ENCODE results near the gene MMP2.

DNA sequence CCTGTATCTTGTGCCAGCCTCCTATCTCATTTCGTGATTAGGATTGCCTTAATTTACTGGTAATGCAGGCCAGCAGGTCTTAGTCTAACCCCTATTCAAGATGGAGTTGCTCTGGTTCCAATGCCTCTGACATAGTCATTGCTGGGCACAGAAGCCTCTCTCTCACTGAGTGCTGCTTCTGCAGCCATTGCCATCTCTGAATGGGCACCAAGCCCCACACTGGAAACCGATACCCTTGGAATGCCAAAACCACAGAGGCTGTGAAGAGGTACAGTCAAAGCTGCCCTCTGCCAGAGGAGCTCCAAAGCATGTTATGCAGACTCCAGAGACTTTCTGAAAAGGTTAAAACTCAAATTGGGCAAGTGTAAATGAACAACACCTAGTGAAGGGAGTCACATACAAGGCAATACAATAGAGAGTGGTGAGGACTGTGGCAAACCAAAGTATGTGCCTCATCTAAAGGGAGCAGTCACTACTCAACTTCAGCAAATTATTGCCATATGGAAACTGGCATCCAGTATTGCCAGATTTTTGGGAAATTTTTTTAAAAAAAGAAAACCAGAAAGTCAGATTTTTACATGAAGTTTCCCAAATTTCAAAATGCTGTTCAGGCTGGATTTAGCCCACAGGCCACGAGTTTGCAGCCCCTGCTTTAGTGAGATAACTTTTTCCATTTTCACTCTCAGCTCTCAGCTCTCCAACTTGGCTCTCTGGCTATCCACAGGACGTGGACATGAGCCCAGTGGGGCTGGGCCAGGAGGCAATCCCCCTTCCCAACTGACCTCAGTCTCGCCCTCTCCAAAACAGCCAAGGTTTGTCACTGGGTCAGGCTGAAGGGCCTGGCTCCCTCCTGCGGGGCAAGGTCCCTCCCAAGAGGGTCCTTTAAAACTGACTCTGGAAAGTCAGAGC lies 2.1 kb upstream of the MMP2 start:
- TF ChIP-seq, protein P1, sequence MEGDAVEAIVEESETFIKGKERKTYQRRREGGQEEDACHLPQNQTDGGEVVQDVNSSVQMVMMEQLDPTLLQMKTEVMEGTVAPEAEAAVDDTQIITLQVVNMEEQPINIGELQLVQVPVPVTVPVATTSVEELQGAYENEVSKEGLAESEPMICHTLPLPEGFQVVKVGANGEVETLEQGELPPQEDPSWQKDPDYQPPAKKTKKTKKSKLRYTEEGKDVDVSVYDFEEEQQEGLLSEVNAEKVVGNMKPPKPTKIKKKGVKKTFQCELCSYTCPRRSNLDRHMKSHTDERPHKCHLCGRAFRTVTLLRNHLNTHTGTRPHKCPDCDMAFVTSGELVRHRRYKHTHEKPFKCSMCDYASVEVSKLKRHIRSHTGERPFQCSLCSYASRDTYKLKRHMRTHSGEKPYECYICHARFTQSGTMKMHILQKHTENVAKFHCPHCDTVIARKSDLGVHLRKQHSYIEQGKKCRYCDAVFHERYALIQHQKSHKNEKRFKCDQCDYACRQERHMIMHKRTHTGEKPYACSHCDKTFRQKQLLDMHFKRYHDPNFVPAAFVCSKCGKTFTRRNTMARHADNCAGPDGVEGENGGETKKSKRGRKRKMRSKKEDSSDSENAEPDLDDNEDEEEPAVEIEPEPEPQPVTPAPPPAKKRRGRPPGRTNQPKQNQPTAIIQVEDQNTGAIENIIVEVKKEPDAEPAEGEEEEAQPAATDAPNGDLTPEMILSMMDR (IDR thresholded peaks at IDR 0.05): no peak
- TF ChIP-seq POLR2A (IDR thresholded peaks at IDR 0.05): no peak
